Thoracic aorta (tissue), 2 donors: ENCODE measurements around the gene PASK. TPM values are rescaled to one million over a fixed set of nuclear protein-coding genes. Genes with fewer than 3 reads are reported as not detected.
"Not testable (repeated sequence)": the region's sequence is repeated elsewhere in the genome, so short reads cannot be mapped to it uniquely, and the experiment has no call there.

ENCODE experiments used
- ATAC-seq: fragments of 150-250 bp; one replicate; pipeline ENCODE4 v1.8.0; 2017; ENCODE audit warnings: low read depth; ENCODE audit not compliant: insufficient number of reproducible peaks, low FRiP score
- DNase-seq: peaks from one replicate; pipeline ENCODE4 v3.0.0-alpha.2; 2020; ENCODE audit warnings: low spot score
- H3K27ac ChIP-seq, 2 donors: fragments of 200-600 bp; sonication (generic); 1 replicate in 1 of 2; 2 replicates in 1 of 2; pipeline ENCODE4 v1.5.1; 2016; ENCODE audit warnings: mild to moderate bottlenecking in 2 of 2, moderate library complexity in 2 of 2
- H3K27me3 ChIP-seq: fragments of 200-600 bp; sonication (generic); replicated peaks from 2 replicates; pipeline ENCODE4 v1.6.0; 2016; ENCODE audit warnings: mild to moderate bottlenecking; ENCODE audit not compliant: insufficient read depth
- H3K36me3 ChIP-seq: fragments of 200-600 bp; sonication (generic); one replicate; pipeline ENCODE4 v1.5.1; 2016
- H3K4me1 ChIP-seq, 2 donors: fragments of 200-600 bp; sonication (generic); 1 replicate in 1 of 2; 2 replicates in 1 of 2; pipeline versions ENCODE4 v1.5.1 to v1.6.0; 2016; ENCODE audit warnings: low read depth in 2 of 2, mild to moderate bottlenecking in 1 of 2; ENCODE audit not compliant: control insufficient read depth in 1 of 2
- H3K4me3 ChIP-seq: fragments of 200-600 bp; sonication (generic); 2 replicates; pipeline ENCODE4 v1.5.1; 2016; ENCODE audit warnings: mild to moderate bottlenecking
- H3K9me3 ChIP-seq: fragments of 200-600 bp; sonication (generic); 2 replicates; pipeline ENCODE4 v1.5.1; 2016
- total RNA-seq, 2 donors: library from RNA; depleted of rRNA; stranded (reverse); fragments of >200 nt; gene quantifications; one replicate each; pipeline versions ENCODE4 v1.1.0 to v1.2.3, GENCODE V29; 2016
- TF ChIP-seq, protein P1 (sequence below): fragments of 200-600 bp; sonication (generic); IDR thresholded peaks from one replicate; pipeline ENCODE4 v1.5.1; 2019; ENCODE audit warnings: antibody characterized with exemption

PASK gene
- total RNA-seq, 2 donors from 2014 or later = 3.1 to 3.5 TPM

DNA sequence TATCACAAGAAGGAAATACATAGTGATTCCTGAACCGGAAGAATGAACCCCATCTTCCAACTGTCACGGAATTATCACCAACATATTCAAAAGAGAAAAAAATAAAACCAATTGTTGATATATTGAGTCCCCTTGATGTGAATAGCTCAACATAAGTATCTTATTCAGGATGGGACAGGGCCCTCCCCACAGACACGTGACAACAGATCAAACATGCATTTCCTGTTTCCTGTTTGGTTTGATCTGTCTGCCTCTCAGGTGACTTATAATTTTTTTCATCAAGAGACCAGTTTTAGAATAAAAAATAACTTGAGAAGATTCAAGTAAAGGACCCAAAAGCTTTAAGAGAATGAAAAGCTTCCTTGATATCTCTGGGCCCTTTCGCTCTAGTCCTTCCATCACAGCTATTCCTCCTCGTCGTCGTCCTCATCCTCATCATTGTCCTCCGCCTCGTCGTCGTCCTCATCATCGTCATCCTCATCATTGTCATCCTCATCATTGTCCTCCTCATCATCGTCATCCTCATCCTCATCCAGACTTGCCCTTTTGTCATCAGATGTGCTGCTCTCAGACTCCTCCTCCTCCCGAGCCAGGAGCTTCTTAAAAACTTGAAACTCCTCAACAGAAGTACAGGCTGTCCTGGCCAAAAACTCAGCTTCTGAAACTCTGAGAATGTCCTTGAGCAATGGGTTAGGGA is 53.5 kb downstream of the PASK start:
- Histone ChIP-seq H3K4me3 (no peak overlapping the region), H3K36me3 (peaks cover 55% of the 10 kb centered on the region), H3K4me1 (peaks cover under 1 to 4% of the 10 kb centered on the region in 2 donors), H3K27me3 (no peaks in the 10 kb centered on the region), H3K9me3 (no peaks in the 10 kb centered on the region), H3K27ac (no peak overlapping the region)
- DNase-seq (no peak), ATAC-seq (no peak)
- TF ChIP-seq, protein P1, sequence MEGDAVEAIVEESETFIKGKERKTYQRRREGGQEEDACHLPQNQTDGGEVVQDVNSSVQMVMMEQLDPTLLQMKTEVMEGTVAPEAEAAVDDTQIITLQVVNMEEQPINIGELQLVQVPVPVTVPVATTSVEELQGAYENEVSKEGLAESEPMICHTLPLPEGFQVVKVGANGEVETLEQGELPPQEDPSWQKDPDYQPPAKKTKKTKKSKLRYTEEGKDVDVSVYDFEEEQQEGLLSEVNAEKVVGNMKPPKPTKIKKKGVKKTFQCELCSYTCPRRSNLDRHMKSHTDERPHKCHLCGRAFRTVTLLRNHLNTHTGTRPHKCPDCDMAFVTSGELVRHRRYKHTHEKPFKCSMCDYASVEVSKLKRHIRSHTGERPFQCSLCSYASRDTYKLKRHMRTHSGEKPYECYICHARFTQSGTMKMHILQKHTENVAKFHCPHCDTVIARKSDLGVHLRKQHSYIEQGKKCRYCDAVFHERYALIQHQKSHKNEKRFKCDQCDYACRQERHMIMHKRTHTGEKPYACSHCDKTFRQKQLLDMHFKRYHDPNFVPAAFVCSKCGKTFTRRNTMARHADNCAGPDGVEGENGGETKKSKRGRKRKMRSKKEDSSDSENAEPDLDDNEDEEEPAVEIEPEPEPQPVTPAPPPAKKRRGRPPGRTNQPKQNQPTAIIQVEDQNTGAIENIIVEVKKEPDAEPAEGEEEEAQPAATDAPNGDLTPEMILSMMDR = no peak

DNA sequence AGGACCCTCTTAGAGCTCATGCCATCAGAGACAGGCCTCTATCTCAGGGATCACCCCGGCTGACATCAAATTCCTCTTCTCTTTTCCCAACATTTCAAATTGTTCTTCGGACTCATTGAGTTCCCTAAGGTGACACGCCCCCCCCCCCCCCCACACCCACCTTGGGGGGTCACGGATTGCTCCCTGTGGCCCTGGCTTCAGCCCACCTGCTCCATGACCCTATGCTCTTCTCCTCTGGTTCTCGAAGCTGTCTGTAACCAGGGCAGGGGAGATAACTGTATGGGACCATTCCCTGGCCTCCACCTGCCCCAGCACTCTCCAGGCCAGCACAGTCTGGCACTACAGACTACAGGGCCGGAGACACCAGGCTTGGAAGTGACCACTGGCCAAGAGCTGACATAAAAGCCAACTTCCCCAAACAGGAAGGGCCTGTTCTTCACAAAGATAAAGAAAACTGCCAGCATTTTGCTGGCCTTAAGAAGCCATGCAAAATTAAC is 54.3 kb downstream of the PASK start:
- Histone ChIP-seq H3K4me1 (no peaks in the 10 kb centered on the region), H3K27ac (no peak overlapping the region), H3K27me3 (no peaks in the 10 kb centered on the region), H3K36me3 (peaks cover 55% of the 10 kb centered on the region), H3K9me3 (no peaks in the 10 kb centered on the region), H3K4me3 (no peak overlapping the region)
- DNase-seq (no peak), ATAC-seq (no peak)
- TF ChIP-seq, protein P1 = no peak

DNA sequence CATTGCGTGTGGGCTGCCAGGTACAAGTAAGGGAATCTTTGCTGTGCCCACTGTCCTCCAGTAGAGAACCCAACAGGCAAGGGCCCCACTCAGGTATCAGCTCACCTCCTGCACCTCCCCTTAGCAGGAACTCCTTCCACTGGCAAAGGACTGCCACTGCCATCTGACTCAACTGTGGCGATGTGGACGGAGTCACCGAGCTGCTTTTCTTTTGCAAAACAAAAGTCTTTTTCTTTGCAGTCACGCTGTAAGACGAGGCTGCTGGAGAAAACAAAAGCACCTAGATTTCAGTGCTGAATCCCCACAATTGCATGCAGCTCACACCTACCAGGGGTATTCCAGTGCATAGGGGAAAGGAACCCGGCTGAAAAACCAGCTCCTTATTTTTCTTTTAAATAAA is 55.1 kb downstream of the PASK start:
- peaks cover 60% of the 10 kb centered on the region for H3K36me3 ChIP-seq
- no peaks in the 10 kb centered on the region for H3K9me3 ChIP-seq
- DNase-seq (no peak), ATAC-seq (no peak)
- TF ChIP-seq, protein P1 = no peak
- H3K27ac ChIP-seq = no peak overlapping the region
- H3K27me3 ChIP-seq = no peaks in the 10 kb centered on the region
- H3K4me3 ChIP-seq = no peak overlapping the region
- no peaks in the 10 kb centered on the region for H3K4me1 ChIP-seq

DNA sequence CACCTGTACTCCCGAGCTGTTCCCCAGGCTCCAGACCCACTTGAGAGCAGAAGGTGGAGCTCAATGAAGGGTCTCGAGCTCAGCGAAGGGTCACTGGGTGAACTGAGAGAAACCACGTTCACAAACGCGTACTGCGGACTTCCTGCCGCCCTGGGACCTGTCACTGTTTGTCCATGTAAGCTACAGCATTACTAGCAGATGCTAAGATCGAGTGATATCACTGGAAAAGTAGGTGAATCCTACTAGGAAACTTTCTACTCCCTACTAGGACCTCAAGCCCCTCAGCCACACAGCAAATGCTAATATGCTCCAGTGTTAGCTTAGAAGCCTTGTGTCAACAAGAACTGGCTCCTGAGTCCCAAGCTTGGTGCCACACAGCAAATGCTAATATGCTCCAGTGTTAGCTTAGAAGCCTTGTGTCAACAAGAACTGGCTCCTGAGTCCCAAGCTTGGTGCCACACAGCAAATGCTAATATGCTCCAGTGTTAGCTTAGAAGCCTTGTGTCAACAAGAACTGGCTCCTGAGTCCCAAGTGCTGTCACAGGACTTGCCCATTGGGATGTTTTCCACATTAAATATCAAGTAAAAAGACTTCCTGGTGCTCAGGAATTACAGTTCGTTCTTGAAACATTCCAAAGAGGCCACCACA is 56.0 kb downstream of the PASK start:
- not testable (repeated sequence) for H3K4me1 ChIP-seq, H3K4me3 ChIP-seq, H3K27ac ChIP-seq, H3K9me3 ChIP-seq, ATAC-seq, H3K27me3 ChIP-seq, DNase-seq
- H3K36me3 ChIP-seq = peaks cover 69% of the 10 kb centered on the region

DNA sequence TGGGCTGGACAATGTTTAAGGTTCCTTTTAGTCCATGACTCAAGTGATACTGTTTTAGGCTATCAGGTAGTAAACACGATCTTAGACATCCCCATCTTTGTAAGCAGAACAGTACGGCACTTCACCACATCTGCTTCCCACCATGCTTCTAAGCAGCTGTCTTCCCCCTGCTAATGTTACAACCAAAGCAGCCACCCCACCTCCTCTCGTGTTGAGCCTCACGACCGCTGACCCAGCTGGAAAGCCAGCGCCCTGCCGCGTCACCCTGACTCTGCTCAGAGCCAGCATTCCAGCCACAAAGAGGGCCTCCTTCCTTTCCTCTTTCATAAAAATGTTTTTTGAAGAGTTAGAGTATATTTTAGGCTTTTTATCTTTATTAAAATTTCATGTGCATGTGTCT is 56.6 kb downstream of the PASK start:
- H3K27me3 ChIP-seq = no peaks in the 10 kb centered on the region
- TF ChIP-seq, protein P1 = no peak
- peaks cover 74% of the 10 kb centered on the region for H3K36me3 ChIP-seq
- DNase-seq (no peak), ATAC-seq (no peak)
- H3K27ac ChIP-seq = no peak overlapping the region
- H3K9me3 ChIP-seq = no peaks in the 10 kb centered on the region
- no peak overlapping the region for H3K4me3 ChIP-seq
- no peaks in the 10 kb centered on the region for H3K4me1 ChIP-seq
